H9 (cell line): ENCODE results near the gene ZNF202. TPM values are rescaled to one million over a fixed set of nuclear protein-coding genes. Genes with fewer than 3 reads are reported as not detected.
A peak's percentile ranks its signal among the peaks of the same experiment; 100 is the strongest.

Experiments
- DNase-seq: peaks from one replicate; pipeline ENCODE4 v3.0.0-alpha.2; 2017
- H2AFZ ChIP-seq: one replicate; pipeline ENCODE4 v1.6.1; 2013; ENCODE audit warnings: mild to moderate bottlenecking, low read length, control low read depth, moderate library complexity
- H2AK5ac ChIP-seq: 2 replicates; pipeline ENCODE4 v1.6.1; 2013; ENCODE audit warnings: low read length, control low read depth, mixed read lengths; ENCODE audit not compliant: insufficient read length
- H2BK120ac ChIP-seq: one replicate; pipeline ENCODE4 v1.6.1; 2013; ENCODE audit warnings: low read depth, mild to moderate bottlenecking, low read length, control low read depth, inconsistent platforms; ENCODE audit not compliant: poor library complexity, severe bottlenecking
- H2BK12ac ChIP-seq: 2 replicates; pipeline ENCODE4 v1.6.1; 2013; ENCODE audit warnings: low read length, control low read depth, mixed read lengths, low read depth; ENCODE audit not compliant: insufficient read length
- H2BK15ac ChIP-seq: 2 replicates; pipeline ENCODE4 v1.6.1; 2013; ENCODE audit warnings: low read depth, low read length, control low read depth
- H2BK20ac ChIP-seq: one replicate; pipeline ENCODE4 v1.6.1; 2013; ENCODE audit warnings: low read depth, mild to moderate bottlenecking, low read length, control low read depth, inconsistent platforms; ENCODE audit not compliant: poor library complexity, severe bottlenecking
- H2BK5ac ChIP-seq: 2 replicates; pipeline ENCODE4 v1.6.1; 2013; ENCODE audit warnings: low read length, control low read depth, mixed read lengths; ENCODE audit not compliant: insufficient read length
- H3K14ac ChIP-seq: 2 replicates; pipeline ENCODE4 v1.6.1; 2013; ENCODE audit warnings: low read length, control low read depth; ENCODE audit not compliant: insufficient read depth
- H3K18ac ChIP-seq: 2 replicates; pipeline ENCODE4 v1.6.1; 2013; ENCODE audit warnings: low read depth, mild to moderate bottlenecking, mixed read lengths, low read length, control low read depth; ENCODE audit not compliant: insufficient read length
- H3K23ac ChIP-seq: 2 replicates; pipeline ENCODE4 v1.6.1; 2013; ENCODE audit warnings: low read length, control low read depth, mixed read lengths, low read depth; ENCODE audit not compliant: insufficient read length
- H3K23me2 ChIP-seq: 2 replicates; pipeline ENCODE4 v1.6.1; 2013; ENCODE audit warnings: low read depth, mild to moderate bottlenecking, mixed read lengths, low read length, control low read depth; ENCODE audit not compliant: insufficient read length, poor library complexity, severe bottlenecking
- H3K27ac ChIP-seq: 2 replicates; pipeline ENCODE4 v1.5.1; 2013; ENCODE audit warnings: low read length, control low read depth, mixed read lengths, low read depth; ENCODE audit not compliant: insufficient read length
- H3K27me3 ChIP-seq: 2 replicates; pipeline ENCODE4 v1.6.1; 2013; ENCODE audit warnings: low read length, control low read depth, inconsistent platforms; ENCODE audit not compliant: insufficient read depth
- H3K4ac ChIP-seq: 2 replicates; pipeline ENCODE4 v1.6.1; 2013; ENCODE audit warnings: low read depth, mild to moderate bottlenecking, control low read depth, inconsistent platforms, low read length, moderate library complexity
- H3K4me1 ChIP-seq: 2 replicates; pipeline ENCODE4 v1.6.1; 2013; ENCODE audit warnings: low read length, control low read depth, inconsistent platforms; ENCODE audit not compliant: insufficient read depth
- H3K4me2 ChIP-seq: 2 replicates; pipeline ENCODE4 v1.6.1; 2013; ENCODE audit warnings: low read length, control low read depth, mixed read lengths; ENCODE audit not compliant: insufficient read length, insufficient read depth
- H3K56ac ChIP-seq: 2 replicates; pipeline ENCODE4 v1.6.1; 2013; ENCODE audit warnings: low read depth, mild to moderate bottlenecking, mixed read lengths, low read length, control low read depth; ENCODE audit not compliant: insufficient read length
- H3K79me1 ChIP-seq: 2 replicates; pipeline ENCODE4 v1.6.1; 2013; ENCODE audit warnings: low read depth, mild to moderate bottlenecking, moderate library complexity, low read length, control low read depth, inconsistent platforms; ENCODE audit not compliant: insufficient read depth, poor library complexity, severe bottlenecking
- H3K79me2 ChIP-seq: 2 replicates; pipeline ENCODE4 v1.6.1; 2013; ENCODE audit warnings: low read length, control low read depth, inconsistent platforms; ENCODE audit not compliant: insufficient read depth
- H3K9ac ChIP-seq: 2 replicates; pipeline ENCODE4 v1.6.1; 2013; ENCODE audit warnings: low read length, control low read depth, mixed read lengths; ENCODE audit not compliant: insufficient read length; ENCODE audit errors: extremely low read depth
- H3K9me3 ChIP-seq: one replicate; pipeline ENCODE4 v1.6.1; 2013; ENCODE audit warnings: low read depth, low read length, inconsistent platforms; ENCODE audit not compliant: control insufficient read depth
- H3T11ph ChIP-seq: one replicate; pipeline ENCODE4 v1.6.1; 2013; ENCODE audit warnings: mild to moderate bottlenecking, low read length, control low read depth, inconsistent platforms
- H4K20me1 ChIP-seq: one replicate; pipeline ENCODE4 v1.6.1; 2013; ENCODE audit not compliant: control insufficient read depth, insufficient read length, insufficient read depth
- H4K5ac ChIP-seq: 2 replicates; pipeline ENCODE4 v1.6.1; 2013; ENCODE audit warnings: low read depth, mild to moderate bottlenecking, mixed read lengths, low read length, control low read depth; ENCODE audit not compliant: insufficient read length
- H4K8ac ChIP-seq: replicated peaks from 2 replicates; pipeline ENCODE4 v1.6.1; 2013; ENCODE audit warnings: low read length, control low read depth, mixed read lengths, low read depth; ENCODE audit not compliant: insufficient read length
- H4K91ac ChIP-seq: 2 replicates; pipeline ENCODE4 v1.6.1; 2013; ENCODE audit warnings: low read depth, mild to moderate bottlenecking, moderate library complexity, mixed read lengths, low read length, control low read depth; ENCODE audit not compliant: insufficient read length
- H3K27ac Mint-ChIP-seq, 3 experiments: 2 replicates in 2 of 3; 3 replicates in 1 of 3; pipeline ENCODE4 v1.8.0; 2020 to 2021; ENCODE audit warnings: mixed read lengths in 3 of 3, mild to moderate bottlenecking in 1 of 3, moderate library complexity in 1 of 3
- H3K27me3 Mint-ChIP-seq: 2 replicates; pipeline ENCODE4 v1.8.0; 2021; ENCODE audit warnings: low read depth, mild to moderate bottlenecking, moderate library complexity, mixed read lengths
- H3K36me3 Mint-ChIP-seq, 3 experiments: 2 replicates in 2 of 3; 3 replicates in 1 of 3; pipeline ENCODE4 v1.8.0; 2020 to 2021; ENCODE audit warnings: low read depth in 3 of 3, mixed read lengths in 3 of 3; ENCODE audit not compliant: insufficient read depth in 1 of 3
- H3K4me1 Mint-ChIP-seq, 2 experiments: 2 replicates each; pipeline ENCODE4 v1.8.0; 2020; ENCODE audit warnings: mixed read lengths in 2 of 2
- H3K4me3 Mint-ChIP-seq, 2 experiments: 2 replicates in 1 of 2; 3 replicates in 1 of 2; pipeline ENCODE4 v1.8.0; 2020 to 2021; ENCODE audit warnings: mild to moderate bottlenecking in 2 of 2, mixed read lengths in 2 of 2, moderate library complexity in 1 of 2
- H3K9me3 Mint-ChIP-seq, 2 experiments: 2 replicates in 1 of 2; 3 replicates in 1 of 2; pipeline ENCODE4 v1.8.0; 2020; ENCODE audit warnings: mild to moderate bottlenecking in 2 of 2, mixed read lengths in 2 of 2, moderate library complexity in 1 of 2
- WGBS: extraction: QIAGEN DNeasy Blood & Tissue Kit; methylation state at CpG from one replicate; pipeline ENCODE4 v1.1.7; 2013; ENCODE audit warnings: missing lambda C conversion rate, low lambda C conversion rate, mixed read lengths; ENCODE audit not compliant: insufficient read length; ENCODE audit errors: extremely low coverage; 5-methylcytosine and 5-hydroxymethylcytosine counted together
- total RNA-seq: library from RNA; stranded (reverse); gene quantifications from 2 replicates; pipeline ENCODE4 v1.2.1, GENCODE V29; 2021
- TF ChIP-seq, protein P1 (sequence below): fragments of 200-600 bp; sonication (generic); conservative IDR thresholded peaks from 3 replicates; pipeline ENCODE4 v1.8.0; 2021; ENCODE audit warnings: antibody characterized with exemption, mild to moderate bottlenecking

Gene ZNF202
- total RNA-seq, 1 experiment from 2014 or later, result 49.2 TPM

DNA sequence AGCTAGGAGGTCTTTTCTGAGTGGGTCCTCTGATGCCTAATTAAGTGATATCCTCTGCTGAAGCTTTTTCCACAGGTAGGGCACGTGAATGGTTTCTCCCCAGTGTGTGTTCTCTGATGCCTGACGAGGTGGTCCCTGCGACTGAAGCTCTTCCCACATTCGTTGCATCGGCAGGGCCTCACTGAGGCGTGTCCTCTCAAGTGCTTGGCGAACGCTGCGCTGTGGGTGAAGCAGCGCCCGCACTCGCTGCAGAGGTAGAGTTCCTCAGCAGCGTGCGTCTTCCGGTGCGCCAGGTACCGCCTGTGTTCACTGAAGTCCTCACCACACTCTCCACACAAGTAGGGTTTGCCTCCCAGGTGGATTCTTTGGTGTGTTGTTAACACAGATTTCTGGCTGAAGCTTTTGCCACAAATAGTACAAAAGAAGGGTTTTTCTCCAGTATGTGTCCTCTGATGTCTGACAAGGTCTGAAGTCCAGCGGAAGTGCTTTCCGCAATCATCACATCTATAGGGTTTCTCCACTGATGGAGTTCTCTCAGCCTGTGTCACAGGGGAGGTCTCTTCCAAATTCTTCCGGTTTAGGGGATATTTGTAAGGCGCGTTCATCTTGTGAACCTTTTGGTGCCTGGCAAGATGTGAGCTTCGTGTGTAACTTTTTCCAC lies 15.3 kb downstream of the ZNF202 start:
- no peak overlapping the region for H3K4ac ChIP-seq
- no peaks in the 10 kb centered on the region for H3K23me2 ChIP-seq
- H3K9ac ChIP-seq, result no peak overlapping the region
- Mint-ChIP-seq H3K9me3 (peaks cover 6 to 23% of the 10 kb centered on the region in 2 experiments), H3K4me1 (no peaks in the 10 kb centered on the region), H3K27ac (peak overlapping the region in 1 of 3 experiments; percentile 21; a peak in 1 of 7 replicates), H3K27me3 (no peaks in the 10 kb centered on the region), H3K36me3 (peaks cover 0 to 12% (median 4%) of the 10 kb centered on the region in 3 experiments), H3K4me3 (no peak overlapping the region)
- WGBS, result no CpG with 5 or more reads among the region's 23 CpGs
- no peak overlapping the region for H2BK5ac ChIP-seq
- H3K23ac ChIP-seq, result no peak overlapping the region
- H2BK20ac ChIP-seq, result no peak overlapping the region
- no peak overlapping the region for H2BK15ac ChIP-seq
- no peak overlapping the region for H2BK12ac ChIP-seq
- no peaks in the 10 kb centered on the region for H3K79me1 ChIP-seq
- no peak overlapping the region for H4K91ac ChIP-seq
- no peaks in the 10 kb centered on the region for H3K4me1 ChIP-seq
- no peak overlapping the region for H3K4me2 ChIP-seq
- DNase-seq, result no peak
- no peak overlapping the region for H3T11ph ChIP-seq
- H3K27me3 ChIP-seq, result no peaks in the 10 kb centered on the region
- no peak overlapping the region for H3K18ac ChIP-seq
- H4K8ac ChIP-seq, result no peak overlapping the region
- no peak overlapping the region for H3K27ac ChIP-seq
- H3K79me2 ChIP-seq, result no peaks in the 10 kb centered on the region
- no peak overlapping the region for H3K56ac ChIP-seq
- no peak overlapping the region for H2AK5ac ChIP-seq
- TF ChIP-seq, protein P1, sequence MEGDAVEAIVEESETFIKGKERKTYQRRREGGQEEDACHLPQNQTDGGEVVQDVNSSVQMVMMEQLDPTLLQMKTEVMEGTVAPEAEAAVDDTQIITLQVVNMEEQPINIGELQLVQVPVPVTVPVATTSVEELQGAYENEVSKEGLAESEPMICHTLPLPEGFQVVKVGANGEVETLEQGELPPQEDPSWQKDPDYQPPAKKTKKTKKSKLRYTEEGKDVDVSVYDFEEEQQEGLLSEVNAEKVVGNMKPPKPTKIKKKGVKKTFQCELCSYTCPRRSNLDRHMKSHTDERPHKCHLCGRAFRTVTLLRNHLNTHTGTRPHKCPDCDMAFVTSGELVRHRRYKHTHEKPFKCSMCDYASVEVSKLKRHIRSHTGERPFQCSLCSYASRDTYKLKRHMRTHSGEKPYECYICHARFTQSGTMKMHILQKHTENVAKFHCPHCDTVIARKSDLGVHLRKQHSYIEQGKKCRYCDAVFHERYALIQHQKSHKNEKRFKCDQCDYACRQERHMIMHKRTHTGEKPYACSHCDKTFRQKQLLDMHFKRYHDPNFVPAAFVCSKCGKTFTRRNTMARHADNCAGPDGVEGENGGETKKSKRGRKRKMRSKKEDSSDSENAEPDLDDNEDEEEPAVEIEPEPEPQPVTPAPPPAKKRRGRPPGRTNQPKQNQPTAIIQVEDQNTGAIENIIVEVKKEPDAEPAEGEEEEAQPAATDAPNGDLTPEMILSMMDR, result no peak
- H3K9me3 ChIP-seq, result no peaks in the 10 kb centered on the region
- no peak overlapping the region for H3K14ac ChIP-seq
- H4K5ac ChIP-seq, result no peak overlapping the region
- no peak overlapping the region for H2AFZ ChIP-seq
- no peak overlapping the region for H2BK120ac ChIP-seq
- no peaks in the 10 kb centered on the region for H4K20me1 ChIP-seq
